Right lobe of liver (tissue), 6 donors: ENCODE measurements around the gene RALGAPB. TPM values are rescaled to one million over a fixed set of nuclear protein-coding genes. Genes with fewer than 3 reads are reported as not detected.

Source experiments
- ATAC-seq, 4 donors: fragments of 200-7000 bp; cut with Tn5 transposase; one replicate each; pipeline ENCODE4 v1.9.1; 2020; ENCODE audit warnings: mild to moderate bottlenecking in 4 of 4, moderate library complexity in 4 of 4
- DNase-seq, 3 donors: peaks; one replicate each; pipeline ENCODE4 v3.0.0-alpha.2; 2020
- H3K27ac ChIP-seq, 3 donors: fragments of 200-600 bp; one replicate each; pipeline ENCODE4 v1.8.0; 2022
- H3K27me3 ChIP-seq, 2 donors: fragments of 200-600 bp; one replicate each; pipeline ENCODE4 v1.8.0; 2022
- H3K36me3 ChIP-seq, 4 donors: fragments of 200-600 bp; sonication (generic) in 1 of 4; one replicate each; pipeline versions ENCODE4 v1.5.1 to v1.8.0; 2017 to 2022; ENCODE audit warnings: control low read depth in 1 of 4
- H3K4me1 ChIP-seq, 4 donors: fragments of 200-600 bp; sonication (generic) in 1 of 4; one replicate each; pipeline versions ENCODE4 v1.5.1 to v1.8.0; 2017 to 2022; ENCODE audit warnings: control low read depth in 1 of 4
- H3K4me3 ChIP-seq, 3 donors: fragments of 200-600 bp; one replicate each; pipeline ENCODE4 v1.8.0; 2022
- H3K9me3 ChIP-seq, 4 donors: fragments of 200-600 bp; sonication (generic) in 1 of 4; one replicate each; pipeline versions ENCODE4 v1.5.1 to v1.8.0; 2017 to 2022; ENCODE audit warnings: control low read depth in 1 of 4
- POLR2A ChIP-seq: fragments of 450-650 bp; IDR thresholded peaks from one replicate; pipeline ENCODE4 v1.6.1; 2017; ENCODE audit warnings: antibody characterized with exemption, mild to moderate bottlenecking
- WGBS: methylation state at CpG from one replicate; pipeline ENCODE4 v1.1.6; 2018; ENCODE audit warnings: low coverage, low lambda C conversion rate; ENCODE audit not compliant: insufficient coverage; ENCODE audit errors: missing lambda C conversion rate; 5-methylcytosine and 5-hydroxymethylcytosine counted together
- intact Hi-C, 2 donors: fragments of 100-400 bp; cut with DNase I; formaldehyde crosslinking; loops; one replicate each; pipeline versions ENCODE4 v1.11.2 to v1.14.1; 2022
- total RNA-seq, 6 experiments: library from RNA; depleted of rRNA in 2 of 6; stranded (reverse); fragments of >200 nt in 2 of 6; fragmentation: NEBNext Ultra II Directional in 3 of 6; extraction: Animal tissue kit (Norgen Biotek cat#: 25700) in 3 of 6; gene quantifications; one replicate each; pipeline versions ENCODE4 v1.1.0 to v1.2.4, GENCODE V29; 2016 to 2023
- TF ChIP-seq, protein P1 (sequence below), 4 donors: fragments of 200-600 bp in 3 of 4; fragments of 450-650 bp in 1 of 4; IDR thresholded peaks; one replicate each; pipeline versions ENCODE4 v1.5.1 to v1.8.0; 2016 to 2022; ENCODE audit warnings: antibody characterized with exemption in 4 of 4, mild to moderate bottlenecking in 2 of 4
- donor health status: DM: no; HTN: yes; CAD: no.
- donor health status: DM: no; HTN: no; CAD: no.
- donor health status: DM: no; HTN: no; CAD: no.
- donor health status: DM: no; HTN: yes; CAD: no.
- donor health status: DM: no; HTN: yes; CAD: no.

RALGAPB gene
- total RNA-seq, 6 experiments from 2014 or later = 9.7 to 16.0 (median 12.9) TPM

DNA sequence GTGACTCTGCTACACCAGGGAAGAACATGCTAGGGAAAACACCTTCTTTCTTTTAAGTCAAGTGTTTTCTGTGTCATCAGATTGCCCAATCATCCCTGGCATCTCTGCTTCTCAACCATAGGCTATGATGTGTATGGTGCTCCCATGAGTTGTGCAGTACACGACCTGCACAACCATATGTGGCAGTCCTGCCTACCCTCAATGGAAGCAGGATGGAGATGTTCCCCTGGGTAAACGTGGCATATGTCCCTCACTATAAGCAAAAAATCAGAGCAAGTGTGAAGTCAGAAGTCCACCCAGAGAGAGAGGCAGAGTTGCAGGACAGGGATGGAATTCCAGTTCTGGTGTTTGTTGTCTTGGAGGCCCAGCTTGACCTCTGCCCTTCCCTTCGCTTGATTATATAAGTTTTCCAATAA, 27.3 kb upstream of the RALGAPB start:
- intact Hi-C loops = no loop called here
- WGBS = 68% methylated on average over 2 of the region's 3 CpGs
- no peak for TF ChIP-seq POLR2A
- TF ChIP-seq, protein P1, sequence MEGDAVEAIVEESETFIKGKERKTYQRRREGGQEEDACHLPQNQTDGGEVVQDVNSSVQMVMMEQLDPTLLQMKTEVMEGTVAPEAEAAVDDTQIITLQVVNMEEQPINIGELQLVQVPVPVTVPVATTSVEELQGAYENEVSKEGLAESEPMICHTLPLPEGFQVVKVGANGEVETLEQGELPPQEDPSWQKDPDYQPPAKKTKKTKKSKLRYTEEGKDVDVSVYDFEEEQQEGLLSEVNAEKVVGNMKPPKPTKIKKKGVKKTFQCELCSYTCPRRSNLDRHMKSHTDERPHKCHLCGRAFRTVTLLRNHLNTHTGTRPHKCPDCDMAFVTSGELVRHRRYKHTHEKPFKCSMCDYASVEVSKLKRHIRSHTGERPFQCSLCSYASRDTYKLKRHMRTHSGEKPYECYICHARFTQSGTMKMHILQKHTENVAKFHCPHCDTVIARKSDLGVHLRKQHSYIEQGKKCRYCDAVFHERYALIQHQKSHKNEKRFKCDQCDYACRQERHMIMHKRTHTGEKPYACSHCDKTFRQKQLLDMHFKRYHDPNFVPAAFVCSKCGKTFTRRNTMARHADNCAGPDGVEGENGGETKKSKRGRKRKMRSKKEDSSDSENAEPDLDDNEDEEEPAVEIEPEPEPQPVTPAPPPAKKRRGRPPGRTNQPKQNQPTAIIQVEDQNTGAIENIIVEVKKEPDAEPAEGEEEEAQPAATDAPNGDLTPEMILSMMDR (IDR thresholded peaks at IDR 0.05) = no peak
- Histone ChIP-seq H3K4me1 (peaks cover 0 to 17% (median 7%) of the 10 kb centered on the region in 4 donors), H3K36me3 (peaks cover 0 to 17% (median under 1%) of the 10 kb centered on the region in 4 donors), H3K9me3 (no peaks in the 10 kb centered on the region), H3K4me3 (no peak overlapping the region), H3K27ac (no peak overlapping the region), H3K27me3 (no peaks in the 10 kb centered on the region)
- DNase-seq (no peak), ATAC-seq (no peak)

DNA sequence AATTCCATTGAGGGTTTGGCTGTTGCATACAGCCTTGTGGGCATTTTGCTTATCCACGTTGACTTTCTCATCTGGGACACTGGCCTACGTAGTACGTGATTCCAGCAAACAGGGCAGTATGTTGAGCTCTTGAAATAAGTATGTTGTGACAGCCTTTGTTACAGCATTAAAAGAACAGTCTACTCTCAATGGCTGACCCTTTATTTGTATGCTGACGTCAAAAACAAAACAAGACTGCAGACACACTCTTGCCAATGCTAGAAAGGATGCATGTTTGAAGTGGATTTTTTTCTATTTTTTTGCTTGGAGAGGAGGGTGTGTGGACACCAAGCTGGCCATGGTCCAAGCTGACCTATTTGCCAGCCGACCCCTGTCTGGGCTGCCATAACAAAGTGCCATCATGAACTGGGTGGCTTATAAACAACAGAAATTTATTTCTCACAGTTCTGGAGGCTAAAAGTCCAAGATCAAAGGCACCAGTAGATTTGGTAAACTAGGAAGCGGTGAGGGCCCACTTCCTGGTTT, 26.7 kb upstream of the RALGAPB start:
- Histone ChIP-seq H3K27ac (no peak overlapping the region), H3K4me3 (no peak overlapping the region), H3K36me3 (peaks cover 0 to 21% (median under 1%) of the 10 kb centered on the region in 4 donors), H3K9me3 (no peaks in the 10 kb centered on the region), H3K4me1 (peaks cover 0 to 17% (median 7%) of the 10 kb centered on the region in 4 donors), H3K27me3 (no peaks in the 10 kb centered on the region)
- intact Hi-C loops = no loop called here
- TF ChIP-seq, protein P1 (IDR thresholded peaks at IDR 0.05) = no peak
- no peak for TF ChIP-seq POLR2A
- no peak for ATAC-seq
- WGBS = 60% methylated on average over 6 of the region's 6 CpGs
- no peak for DNase-seq

DNA sequence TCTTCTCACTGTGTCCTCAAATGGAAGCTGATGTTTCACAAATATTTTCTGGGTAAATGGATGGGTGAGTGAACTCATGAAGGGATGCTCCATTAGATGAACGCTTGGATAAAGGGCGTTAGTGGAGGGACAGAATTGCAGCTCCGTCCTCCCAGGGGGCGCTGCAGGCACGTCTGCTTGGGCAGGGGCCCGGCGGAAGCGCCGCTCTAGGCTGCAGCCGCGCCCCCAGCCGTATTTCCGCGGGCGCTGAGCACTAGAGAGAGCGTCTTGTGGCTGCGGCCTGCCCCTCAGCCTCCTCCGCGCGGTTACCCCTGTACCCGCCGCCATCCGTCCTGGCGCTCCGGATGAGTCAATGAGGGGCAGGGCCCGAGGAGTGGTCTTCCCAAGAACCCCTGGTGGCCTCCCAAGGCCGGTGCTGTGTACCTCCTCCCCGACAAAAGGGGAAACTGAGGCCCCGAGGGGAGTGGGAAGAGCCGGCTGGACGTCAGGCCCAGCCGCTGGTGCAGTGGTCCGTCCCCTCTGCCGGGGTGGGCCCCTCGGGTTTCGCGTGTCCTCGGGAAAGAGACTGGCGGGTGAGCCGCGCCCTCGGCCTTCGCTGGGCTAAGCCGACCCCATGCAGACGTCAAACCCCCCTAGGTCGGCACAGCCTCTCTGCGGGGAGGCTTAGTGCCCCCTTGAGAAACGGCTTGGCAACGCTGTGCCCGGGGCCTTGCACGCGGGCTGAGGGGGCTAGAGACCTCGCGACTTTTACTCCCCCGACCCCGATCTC, 26.0 kb upstream of the RALGAPB start:
- DNase-seq (peak; percentile 91 to 92 (median 92)), ATAC-seq (peak; percentile 85 to 97 (median 90))

DNA sequence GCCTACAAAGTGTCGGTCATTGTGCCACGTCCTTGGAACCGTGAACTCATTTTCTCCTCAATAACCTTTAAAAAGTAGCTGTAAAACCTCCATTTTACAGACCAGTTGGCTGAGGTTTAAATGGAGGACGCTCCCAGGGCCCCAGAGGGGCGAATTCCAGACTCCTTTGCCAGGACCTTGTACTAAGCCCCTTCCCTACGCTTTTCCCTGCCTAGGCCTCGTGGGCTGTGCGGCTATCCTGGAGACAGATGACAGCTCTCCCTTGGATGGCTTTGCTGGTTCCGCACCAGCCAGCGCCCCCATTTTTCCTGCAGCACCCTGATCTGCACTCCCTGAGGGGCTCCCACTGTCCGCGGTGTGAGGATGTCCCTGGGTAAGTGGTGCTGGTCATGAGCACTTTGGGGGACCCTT, 25.4 kb upstream of the RALGAPB start:
- DNase-seq (no peak), ATAC-seq (peak in 1 of 4 donors; percentile 4)
- H3K4me1 ChIP-seq = peaks cover 0 to 17% (median 7%) of the 10 kb centered on the region in 4 donors
- WGBS = 26% methylated on average over 7 of the region's 12 CpGs
- no peaks in the 10 kb centered on the region for H3K27me3 ChIP-seq
- TF ChIP-seq, protein P1 (IDR thresholded peaks at IDR 0.05) = no peak
- no peak for TF ChIP-seq POLR2A
- peaks cover 0 to 21% (median under 1%) of the 10 kb centered on the region in 4 donors for H3K36me3 ChIP-seq
- intact Hi-C loops = no loop called here
- H3K27ac ChIP-seq = peak overlapping the region; percentile 66 to 82 (median 73)
- H3K4me3 ChIP-seq = peak overlapping the region; percentile 67 to 95 (median 95)
- no peaks in the 10 kb centered on the region for H3K9me3 ChIP-seq

More for the DNA sequence above, 26.0 kb upstream of the RALGAPB start:
- Histone ChIP-seq H3K4me1 (peaks cover 0 to 17% (median 7%) of the 10 kb centered on the region in 4 donors), H3K27me3 (no peaks in the 10 kb centered on the region), H3K27ac (peak overlapping the region; percentile 66 to 82 (median 73)), H3K9me3 (no peaks in the 10 kb centered on the region), H3K4me3 (peak overlapping the region; percentile 67 to 95 (median 95)), H3K36me3 (peaks cover 0 to 21% (median under 1%) of the 10 kb centered on the region in 4 donors)
- 5% methylated on average over 13 of the region's 56 CpGs for WGBS
- TF ChIP-seq, protein P1 (IDR thresholded peaks at IDR 0.05) = peak; percentile 97 to 99 (median 98)
- peak; percentile 84 for TF ChIP-seq POLR2A
- intact Hi-C loops = no loop called here
